CD4-positive, alpha-beta T cell treated with Interleukin-4 for 1 hour (primary cell): ENCODE measurements around the gene PGAM2.

Experiments
- DNase-seq, 2 donors: peaks; one replicate each; pipeline ENCODE4 v3.0.0-alpha.2; 2020 to 2022

PGAM2 gene

DNA sequence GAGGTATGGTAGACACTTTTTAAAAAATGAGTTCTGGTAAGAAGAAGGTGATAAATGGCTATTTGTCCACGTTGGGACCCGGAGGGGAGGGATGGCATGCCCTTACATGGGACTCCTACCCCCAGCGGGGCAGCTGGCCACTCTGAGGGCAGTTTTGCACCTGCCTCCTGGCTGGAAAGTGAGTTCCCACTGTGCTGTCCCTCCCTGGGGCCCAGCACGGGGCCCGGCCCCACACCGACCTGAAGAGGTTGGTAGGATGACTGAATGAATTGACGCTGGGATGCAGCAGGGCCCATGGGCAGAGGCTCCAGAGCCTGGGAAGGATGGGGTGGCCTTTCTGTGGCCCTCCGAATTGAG, 38.2 kb upstream of the PGAM2 start:
- no peak for DNase-seq

DNA sequence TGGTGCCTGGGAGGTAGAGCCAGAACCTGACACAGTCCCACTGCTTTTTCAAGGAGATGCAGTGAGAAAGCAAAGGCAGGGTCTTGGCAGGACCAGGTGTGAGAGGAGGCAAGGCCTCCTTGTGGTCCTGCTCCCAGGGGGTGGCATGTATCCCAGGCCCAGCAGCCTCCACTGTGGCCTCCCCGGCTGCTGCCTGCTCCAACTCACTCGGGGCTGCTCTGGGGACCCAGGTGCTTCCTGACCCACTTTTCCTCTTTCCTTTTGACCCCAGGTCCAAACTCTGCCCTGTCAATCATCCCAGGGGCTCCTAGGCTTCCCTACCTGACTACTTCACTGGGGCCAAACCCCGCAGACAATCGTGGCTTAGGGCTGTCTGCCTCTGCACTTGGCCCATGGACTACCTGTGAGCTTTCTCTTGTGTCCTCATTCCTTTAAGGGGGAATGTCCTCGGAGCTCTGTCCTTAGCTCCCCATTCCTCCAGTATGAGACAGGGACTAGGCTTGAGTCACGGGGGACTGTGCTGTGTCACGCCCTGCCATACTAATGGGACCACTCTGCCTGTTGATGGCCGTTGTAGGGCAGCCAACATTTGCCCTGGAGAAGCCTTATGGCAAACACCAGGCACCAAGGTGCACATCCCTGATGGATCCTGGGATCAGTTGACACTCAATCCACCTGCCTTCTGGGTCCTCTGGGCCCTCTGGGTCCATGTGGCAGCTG, 37.6 kb upstream of the PGAM2 start:
- DNase-seq = no peak

DNA sequence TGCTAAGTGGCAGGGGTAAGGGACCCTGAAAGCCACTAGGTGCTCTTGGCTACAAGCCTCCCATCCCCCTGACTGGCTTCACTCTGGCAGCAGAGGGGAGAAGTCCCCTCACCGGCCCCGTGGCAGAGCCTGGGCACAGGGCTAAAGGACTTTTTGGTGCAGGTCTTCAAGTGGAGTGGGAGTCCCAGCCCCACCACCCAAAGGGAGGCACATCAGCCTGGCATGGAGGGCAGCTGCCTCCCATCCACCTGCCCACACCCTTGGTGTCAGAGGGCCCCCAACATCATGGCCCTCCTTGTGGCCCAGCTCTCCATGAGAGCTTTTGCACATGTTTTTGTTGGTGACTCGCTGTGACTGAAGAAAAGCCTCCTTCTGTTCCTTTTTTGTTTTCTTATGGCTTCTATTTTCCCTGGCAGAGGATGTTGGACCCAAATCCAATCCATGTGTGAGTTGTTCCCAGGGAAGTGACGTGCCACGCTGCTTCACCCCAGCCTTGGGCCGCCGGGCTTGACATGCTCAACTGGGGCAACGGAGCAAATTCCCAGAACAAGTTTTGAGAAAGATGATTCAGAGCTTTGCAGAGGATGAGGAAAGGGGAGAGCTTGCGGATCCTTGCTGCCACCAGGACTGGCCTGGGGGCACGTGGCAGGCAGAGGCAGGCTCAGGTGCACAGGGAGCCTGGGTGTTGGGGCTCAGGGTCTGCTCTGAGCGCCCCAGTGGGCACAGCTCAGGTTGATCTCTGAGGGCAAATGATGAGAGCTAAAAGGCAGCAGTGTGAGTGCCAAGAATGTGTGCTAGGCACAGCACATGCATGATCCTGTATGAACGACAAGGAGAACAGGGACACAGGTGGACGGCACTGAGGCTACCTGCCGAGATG, 36.8 kb upstream of the PGAM2 start:
- no peak for DNase-seq

DNA sequence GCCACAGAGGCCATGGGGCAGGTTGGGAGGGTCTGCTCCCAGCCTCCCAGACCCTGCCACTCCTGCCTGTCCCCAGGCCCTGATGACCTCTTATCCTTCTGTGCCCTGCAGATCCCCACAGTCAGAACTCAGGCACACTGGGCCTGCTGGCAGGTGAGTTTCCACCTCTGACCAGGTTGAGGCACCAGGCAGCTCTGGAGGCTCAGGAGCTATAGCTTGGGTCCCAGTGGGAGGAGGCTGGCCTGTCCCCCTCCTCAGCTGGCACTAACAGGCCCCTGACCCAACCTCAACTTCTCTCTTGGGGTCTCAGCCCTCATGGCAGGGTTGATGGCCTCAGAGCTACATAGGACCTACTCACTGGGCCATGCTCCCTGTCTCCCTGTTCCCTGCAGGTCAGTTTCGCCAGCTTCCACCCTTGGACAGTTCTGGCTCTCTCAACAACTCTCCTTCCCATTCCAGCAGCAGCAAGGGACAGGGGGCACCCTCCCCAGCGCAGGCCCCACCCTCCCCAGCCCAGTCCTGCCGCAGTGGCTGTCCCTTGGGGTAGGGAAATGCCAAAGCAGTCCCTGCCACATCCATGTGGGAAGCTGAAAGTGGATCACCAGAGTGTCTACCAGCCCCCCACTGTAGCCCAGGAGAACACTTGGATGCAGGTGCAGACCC, 36.1 kb upstream of the PGAM2 start:
- DNase-seq = no peak

DNA sequence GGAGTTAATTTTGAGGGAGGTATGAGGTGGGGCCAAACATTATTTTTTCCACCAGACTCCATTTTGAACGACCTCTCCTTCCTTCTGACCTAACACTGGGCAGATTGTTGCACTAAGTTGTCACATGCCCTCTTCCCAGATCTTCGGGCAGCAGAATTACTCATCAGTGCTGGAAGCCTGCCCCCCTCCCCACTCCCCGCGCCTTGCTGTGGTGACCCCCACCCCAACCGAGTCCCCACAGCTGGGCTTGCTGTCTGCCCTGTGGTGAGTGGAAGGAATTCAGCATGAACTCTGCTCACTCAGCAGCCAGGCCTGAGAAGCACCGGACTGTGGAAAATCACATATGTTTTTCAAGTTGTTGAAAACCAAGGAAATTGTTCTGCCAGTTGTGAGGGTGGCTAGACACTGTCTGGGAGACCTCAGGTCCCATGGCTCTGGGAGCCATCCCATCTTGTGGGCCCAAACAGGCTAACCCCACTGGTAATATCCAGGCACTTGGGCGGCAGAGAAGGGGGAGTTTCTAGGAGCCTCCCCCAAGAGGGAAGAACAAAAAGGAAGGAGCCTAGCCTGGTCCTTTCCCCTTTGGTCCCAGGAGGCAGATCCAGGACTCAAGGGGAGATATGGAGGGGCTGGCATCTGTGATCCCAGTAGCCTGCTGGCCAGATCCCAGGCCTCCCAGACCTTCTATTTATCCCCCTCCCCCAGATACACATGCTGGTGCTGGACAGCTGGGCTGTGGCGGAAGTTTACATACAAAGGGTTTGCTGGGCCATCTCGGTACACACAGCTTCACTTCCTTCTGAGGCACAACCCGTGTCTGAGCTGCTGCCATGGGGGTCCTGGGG, 35.3 kb upstream of the PGAM2 start:
- no peak for DNase-seq

DNA sequence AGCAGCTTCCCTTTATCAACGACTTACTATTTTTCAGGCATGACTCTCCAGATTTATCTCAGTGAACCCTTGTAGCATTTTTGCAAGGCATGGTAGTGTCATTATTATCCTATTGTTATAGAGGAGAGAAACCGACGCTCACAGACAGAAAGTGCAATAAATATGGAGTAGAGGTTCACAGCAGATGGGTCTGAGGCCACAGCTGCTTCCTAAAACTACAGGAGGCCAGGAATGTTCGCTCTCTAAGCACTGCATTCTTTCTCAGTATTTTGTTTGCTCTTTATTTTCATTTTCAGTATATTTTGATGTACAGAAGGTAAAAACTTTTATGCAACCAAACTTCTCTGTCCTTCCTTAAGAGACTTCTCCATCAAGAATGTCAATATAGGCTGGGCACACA, 34.3 kb upstream of the PGAM2 start:
- no peak for DNase-seq

DNA sequence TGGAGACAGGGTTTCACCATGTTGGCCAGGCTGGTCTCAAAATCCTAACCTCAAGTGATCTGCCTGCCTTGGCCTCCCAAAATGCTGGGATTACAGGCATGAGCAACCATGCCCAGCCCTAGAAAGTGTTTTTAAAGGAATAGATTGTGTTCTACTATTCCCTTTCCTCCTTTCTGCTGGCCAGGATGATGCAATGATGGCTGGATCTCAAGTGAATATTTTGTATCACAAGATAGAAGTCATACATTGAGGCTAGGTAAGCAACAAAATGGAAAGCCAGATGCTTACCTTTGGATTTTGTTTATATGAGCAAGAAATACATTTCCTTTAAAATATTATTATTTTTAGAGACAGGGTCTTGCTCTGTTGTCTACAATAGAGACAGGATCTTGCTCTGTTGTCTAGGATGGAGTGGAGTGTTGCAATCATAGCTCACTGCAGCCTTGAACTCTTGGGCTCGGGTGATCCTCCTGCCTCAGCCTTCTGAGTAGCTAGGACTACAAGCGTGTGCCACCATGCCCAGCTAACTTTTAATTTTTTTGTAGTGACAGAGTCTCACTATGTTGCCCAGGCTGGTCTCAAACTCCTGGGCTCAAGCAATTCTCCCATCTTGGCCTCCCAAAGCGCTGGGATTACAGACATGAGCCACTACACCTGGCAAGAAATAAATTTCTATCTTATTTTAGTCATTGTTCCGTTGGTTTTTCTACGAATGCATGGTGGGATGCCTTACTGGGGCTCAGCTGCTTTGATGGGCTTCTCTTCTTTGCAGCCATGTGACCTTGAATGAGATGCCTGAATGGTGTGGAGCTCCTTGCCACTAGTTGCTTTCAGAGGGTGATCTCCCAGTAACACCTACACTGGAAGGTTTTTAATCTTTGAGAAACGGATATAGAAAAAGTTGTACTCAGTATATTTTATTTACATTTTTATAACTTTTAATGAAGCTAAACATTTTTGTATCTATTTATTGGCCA, 33.0 kb upstream of the PGAM2 start:
- no peak for DNase-seq

DNA sequence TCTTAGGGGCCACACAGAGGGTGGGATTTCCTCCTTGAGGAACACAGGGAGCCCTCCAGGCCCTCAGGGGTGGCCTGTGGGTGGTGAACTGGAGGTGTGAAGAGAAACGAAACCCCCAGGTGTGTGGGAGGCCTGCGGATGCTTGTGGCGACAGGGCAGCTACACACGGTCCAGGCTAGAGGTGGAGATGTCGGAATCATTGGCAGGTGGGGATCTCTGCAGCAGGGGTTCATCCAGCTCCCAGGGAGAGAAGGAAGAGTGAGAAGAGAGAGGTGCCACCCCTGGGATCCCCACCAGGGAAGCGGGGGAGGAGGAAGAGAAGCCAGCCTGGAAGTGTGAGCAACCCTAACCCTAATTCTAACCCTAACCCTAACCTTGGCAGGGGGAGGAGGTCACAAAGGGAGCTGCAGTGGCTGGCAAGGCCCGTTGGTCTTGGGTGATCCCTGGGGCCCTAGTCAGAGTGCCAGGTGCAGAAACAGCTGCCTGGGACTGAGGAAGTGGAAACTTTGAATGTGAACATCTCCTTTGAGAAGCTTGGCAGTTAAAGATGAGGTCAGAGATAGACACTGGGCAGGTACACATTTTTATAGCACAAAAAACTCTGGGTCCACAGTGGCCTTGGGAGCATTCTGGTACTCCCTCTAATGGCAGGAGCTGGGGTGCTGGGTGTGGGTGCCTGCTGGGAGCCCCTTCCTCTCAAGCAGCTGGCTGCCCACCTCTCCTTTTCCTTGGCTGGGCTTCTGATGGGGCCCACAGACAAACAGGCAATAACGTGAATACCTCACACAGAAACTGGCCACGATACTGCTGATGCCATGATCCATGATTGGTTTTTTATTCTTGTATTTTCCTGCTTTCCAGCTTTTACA, 31.9 kb upstream of the PGAM2 start:
- peak in 1 of 2 donors; percentile 50 for DNase-seq

DNA sequence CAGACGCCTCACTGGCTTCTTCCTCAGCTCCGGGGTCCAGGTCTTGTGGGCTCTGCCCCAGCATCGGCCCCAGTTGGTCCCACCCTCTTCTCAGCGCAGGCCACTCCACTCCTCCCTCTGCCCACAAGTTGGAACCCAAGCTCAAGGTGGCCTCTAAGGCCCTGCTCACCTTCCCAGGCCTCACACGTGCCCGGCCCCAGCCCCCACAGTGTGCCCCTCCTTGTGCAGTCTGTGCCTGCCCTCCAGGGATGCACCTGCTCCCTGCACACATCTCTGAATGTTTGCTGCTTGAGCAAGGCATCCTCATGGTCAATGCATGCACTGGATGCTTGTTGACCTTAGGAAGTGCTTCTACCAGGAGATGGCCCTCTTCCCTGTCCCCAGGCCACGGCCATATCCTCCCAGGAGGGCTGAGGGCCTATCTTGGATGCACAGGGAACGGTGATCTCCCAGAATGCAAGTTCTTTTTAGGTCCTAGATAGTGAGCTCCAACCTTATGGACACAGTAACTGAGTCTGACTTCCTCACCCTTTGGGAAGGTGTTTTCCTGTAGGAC, 31.0 kb upstream of the PGAM2 start:
- no peak for DNase-seq

DNA sequence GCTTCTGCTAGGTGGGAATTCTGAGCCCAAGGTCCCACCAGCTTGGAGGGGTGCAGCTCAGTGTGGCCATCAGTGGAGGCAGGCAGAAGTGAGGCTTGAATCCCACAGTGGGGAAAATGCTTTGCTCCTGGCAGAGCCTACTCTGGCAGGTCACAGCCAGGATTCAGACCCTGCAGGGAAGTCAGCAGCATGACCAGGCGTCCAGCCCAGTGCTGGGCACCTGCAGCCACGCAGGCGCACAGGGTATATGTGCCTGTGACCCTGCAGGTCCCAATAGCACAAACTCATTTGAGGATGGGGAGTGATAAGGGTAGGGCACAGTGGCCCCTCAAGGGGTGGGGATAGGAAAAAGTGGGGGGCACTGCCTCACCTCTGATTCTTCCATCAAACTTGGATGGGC, 30.4 kb upstream of the PGAM2 start:
- no peak for DNase-seq

DNA sequence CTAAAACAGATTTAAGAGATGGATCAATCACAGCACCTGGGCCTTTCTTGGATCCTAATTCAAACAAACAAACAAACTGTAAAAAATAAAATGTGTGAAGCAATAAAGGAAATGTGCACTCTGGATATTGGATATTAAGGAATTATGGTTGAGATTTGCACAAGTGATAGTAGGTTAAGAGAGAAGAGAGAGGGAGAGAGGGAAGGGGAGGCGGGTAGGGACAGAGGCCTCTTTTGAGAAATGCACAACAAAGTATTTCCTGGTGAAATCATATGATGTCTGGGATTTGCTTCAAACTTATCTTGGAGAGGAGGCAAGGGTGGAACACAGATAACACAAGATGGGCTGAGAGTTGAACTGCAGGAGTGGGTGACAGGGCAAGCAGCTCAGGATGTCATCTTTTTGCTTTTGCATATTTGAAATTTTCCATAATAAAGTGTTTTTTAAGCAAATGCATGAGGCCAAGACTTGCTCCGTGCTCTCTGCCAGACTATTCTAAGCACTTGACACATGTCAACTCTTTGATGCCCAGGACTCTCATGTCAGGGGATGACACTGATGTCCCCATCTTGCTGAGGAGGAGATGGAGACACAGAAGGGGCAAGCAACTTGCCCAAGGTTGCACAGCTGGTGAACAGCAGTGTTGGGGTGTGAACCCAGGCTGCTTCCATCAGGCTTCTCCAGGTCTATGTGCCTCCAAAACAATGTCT, 29.7 kb upstream of the PGAM2 start:
- DNase-seq = no peak

DNA sequence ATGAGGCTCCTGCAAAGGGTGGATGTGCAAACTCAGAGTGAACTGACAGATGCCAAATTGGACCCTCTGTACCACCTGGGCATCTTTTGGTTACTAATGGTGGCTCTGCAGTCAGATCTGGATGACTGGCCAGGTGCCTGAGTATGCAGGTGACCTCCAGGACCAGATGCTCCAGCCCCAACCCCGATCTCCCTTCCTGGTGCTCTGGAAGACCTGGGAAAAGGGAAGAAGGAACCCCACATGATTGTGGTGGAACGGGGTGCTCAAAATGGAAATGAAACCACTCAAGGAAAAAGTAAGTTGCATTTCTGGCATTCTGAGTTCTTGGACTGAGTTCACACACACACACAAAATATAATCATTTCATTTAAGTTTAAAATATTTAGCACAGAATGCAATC, 29.0 kb upstream of the PGAM2 start:
- DNase-seq = no peak

DNA sequence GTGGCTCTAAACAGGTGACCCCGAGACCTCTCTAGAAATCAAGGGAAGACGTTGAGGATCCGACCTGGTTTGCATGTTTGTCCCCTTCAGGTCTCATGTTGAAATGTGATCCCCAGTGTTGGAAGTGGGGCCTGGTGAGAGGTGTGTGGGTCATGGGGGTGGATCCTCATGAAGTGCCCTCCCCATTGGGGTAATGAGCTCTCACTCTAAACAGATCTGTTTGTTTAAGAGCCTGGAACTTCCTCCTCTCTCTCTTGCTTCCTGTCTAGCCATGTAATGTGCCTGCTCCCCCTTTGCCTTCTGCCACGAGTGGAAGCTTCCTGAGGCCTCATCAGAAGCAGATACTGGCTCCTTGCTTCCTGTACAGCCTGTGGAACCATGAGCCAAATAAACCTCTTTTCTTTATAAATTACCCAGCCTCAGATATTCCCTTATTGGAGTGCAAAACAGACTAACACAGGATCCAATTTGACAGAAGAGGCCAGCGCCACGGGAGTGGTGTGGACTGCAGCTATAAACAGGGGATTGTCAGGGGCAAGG, 27.8 kb upstream of the PGAM2 start:
- no peak for DNase-seq

DNA sequence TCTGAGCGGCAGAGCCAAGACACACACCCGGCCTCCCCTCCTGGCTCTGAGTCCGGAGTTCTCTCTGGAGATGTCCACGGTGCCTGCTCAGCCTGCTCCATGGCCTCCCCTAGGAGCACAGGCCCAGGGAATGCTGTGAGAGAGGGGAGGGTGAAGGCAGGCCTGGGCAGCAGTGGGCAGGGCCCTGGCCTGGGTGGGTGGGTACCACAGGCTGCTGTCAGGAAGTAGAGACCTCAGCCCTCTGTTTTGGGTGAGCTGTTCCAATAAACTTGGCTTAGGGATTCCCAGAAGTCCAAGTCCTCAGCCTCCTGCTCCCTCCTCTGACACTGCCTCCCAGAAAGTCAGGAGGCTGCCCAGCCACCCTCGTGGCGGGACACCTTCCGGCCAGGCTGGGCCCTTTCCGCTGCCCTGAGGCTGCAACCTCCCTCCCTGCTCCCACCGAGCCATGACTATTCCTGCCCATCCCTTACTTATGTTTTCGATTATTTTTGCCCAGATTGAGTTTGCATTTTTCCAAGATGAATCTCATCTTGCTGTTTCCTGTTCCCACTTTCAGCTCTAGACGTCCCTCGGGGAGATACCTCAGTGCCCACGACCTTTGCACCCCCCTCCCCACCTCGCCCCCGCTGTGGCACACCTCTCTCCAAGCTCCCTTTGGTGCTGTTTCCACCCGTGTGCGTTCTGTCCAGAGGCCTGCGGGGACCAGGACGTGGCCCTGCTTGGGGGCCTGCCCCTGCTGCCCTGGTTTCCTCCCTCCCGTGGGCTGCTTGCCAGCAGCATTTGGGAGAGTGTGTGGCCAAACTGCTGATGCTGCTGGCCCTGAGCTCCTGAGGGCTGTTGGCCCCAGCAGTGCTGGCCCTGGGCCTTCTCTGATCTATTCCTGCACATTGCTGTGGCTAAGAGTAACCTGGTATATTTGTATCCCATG, 22.8 kb upstream of the PGAM2 start:
- DNase-seq = no peak

DNA sequence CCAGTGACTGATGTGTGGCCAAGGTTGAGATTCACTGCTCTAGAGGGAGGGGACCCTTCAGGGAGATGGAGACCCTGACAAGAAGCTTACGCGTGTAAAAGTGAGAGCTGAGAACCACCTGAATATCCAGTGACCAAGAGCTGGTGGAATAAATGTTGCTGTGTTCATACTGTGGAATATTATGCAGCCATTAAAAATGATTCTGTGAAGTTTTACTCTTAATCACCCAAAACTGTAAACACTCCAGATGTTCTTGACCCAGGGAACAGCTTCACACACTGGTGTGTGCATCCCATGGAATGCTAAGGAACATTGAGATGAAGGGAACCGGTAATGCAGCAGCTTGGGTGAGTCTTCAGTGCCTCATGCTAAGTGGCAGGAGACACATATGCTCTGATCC, 21.3 kb upstream of the PGAM2 start:
- no peak for DNase-seq

DNA sequence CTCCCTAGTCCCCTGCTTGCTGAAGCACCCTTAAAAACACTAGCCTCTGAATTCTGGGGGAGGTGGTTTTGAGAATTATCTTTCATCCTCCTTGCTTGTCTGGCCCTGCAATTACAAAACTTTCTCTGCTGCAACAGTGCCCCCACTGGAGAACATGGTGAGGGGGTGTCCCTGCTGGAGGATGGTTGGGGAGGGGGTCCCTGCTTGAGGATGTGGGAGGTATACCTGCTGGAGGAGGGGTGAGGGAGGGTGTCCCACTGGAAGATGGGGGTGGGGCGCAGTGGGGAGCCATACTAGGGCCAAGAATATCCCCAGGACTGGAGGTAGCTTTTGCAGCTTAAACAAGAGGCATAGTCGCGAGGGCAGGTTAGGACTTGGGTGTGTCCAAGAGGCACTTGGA, 20.2 kb upstream of the PGAM2 start:
- DNase-seq = no peak

DNA sequence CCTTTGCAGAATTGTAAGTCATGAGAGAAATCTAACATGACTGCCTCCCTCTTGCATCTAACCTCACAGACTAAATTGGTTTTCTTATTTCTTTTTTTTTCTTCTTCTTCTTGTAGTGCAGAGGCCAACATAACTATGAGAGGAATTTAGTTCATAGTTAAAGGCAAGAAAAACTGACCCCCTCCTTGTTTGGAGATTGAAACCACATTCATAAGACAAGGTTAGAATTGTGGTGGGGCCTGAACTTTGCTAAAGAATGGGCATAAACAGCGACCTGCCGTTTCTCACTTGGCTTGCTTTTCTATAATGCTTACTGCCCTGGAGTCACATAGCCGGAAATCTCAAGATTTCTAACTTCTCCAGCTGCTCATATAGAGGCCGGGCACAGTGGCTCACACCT, 19.3 kb upstream of the PGAM2 start:
- DNase-seq = no peak

DNA sequence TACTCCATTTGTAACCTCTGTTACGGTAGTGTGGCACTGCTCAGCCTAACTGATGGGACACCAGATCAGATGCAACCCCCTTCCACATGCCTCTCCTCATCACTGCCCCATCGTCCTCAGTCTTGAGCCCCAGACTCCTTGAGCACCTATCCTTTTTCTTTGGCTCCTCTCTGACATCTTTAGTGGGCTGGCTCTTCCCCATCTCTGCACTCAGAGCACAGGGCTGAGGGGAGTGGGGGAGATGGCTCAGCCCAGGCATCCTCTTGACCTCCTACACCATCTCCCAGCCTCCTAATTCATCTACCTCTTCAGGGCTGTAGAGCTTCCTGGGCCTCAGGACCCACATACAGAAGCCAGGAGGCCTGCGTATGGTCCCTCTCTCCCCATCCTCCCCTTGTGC, 18.4 kb upstream of the PGAM2 start:
- no peak for DNase-seq
